GM21786 (cell line): ENCODE data around the gene STK38L.
"Not testable (repeated sequence)": the region's sequence is repeated elsewhere in the genome, so short reads cannot be mapped to it uniquely, and the experiment has no call there.

ENCODE experiments used
- ATAC-seq: cut with Tn5 transposase; IDR thresholded peaks from one replicate; pipeline ENCODE4 v1.9.1; 2021; ENCODE audit not compliant: unreplicated experiment

STK38L gene

DNA sequence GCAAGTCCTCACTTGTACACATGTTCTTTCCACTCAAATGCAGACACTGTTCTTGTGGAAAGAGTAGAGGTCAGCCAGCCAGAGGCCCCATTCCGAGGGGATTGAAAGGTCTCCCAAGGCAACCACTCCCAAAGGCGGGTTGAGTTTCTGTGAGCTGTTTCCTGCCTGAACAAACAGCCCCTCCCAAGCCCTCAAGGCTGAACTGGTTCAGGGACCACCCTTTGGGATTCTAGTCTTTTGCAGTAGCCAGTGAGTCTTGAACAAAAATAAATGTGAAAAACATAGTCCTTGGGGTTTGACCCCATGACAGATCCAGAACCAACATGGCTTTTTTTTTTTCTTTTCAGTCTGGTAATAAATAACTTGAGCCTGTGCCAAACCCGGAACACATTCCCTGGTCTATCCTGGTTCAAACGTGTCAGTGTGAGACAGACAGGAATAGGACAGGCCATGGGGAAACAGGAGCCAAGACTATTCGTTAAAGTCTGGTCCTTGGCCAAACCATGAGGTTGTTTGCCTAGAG lies 17.6 kb upstream of the STK38L start:
- no peak for ATAC-seq

DNA sequence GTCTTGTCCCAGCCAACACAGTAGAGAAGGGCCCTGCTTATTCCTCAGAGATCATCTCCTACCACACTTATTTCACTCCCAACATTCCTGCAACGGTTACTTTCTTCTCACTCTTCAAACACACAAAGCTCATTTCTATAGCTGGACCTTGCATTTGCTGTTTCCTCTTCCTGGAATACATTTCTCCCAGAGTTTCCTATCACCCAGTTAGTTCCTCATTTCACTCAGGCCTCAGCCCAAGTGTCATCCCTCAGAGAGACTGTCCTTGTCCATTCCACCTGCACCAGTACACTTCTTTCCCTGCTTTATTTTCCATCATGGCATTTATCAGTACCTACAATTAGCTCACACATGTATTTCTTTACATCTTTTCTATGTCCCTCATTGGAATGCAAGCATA lies 14.7 kb upstream of the STK38L start:
- ATAC-seq = no peak

DNA sequence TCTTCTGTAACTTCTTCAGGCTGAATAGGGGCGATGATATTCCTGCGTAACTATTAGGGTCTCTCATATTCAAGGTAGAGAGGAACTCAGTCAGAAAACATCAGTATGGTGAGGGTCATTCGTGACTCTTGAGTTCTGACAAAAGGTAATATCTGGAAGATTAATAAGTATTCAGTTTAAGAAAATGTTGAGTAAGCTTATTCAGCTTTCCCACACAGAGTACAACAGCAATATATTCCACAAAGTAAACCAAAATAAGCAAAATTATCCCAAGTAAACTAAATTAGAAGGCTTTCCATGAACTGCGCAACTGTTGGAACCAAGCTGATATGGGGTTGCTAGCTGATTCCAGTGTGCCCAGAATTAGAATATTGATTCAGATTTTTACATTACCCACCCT lies 12.7 kb upstream of the STK38L start:
- ATAC-seq = not testable (repeated sequence)

DNA sequence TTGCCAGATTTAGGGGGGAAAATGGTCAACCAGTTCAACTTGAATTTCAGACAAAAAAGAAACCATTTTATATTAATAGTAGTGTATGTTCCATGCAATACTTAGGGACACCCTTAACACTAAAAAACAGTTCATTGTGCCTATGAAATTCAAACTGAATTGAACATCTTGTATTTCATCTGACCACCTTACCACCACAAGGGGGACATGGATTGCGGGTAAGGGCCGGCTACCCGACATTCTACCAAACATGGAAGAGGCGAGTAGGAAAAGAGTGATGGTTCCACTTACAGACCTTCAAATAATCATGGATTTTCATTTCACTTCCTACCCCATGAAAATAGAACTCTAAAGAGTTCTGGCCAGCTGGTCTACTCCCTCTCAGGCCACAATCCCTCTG lies 10.3 kb upstream of the STK38L start:
- ATAC-seq = no peak

DNA sequence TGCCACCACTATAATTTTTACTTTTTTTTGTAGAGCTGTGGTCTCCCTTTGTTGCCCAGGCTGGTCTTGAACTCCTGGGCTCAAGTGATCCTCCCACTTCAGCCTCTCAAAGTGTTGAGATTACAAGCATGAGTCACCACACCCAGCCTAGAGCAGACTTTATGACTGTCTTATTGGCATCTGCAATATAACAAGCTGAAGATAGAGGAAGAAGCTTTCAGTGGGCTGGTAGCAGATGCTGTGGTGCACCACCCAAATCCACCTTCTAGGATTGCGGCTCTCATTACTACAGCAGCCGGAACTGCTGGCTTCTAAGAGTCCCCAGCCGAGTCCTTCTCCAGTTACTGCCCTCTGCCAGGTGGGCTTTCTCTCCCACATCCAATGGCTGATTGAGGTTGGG lies 7.6 kb upstream of the STK38L start:
- no peak for ATAC-seq

DNA sequence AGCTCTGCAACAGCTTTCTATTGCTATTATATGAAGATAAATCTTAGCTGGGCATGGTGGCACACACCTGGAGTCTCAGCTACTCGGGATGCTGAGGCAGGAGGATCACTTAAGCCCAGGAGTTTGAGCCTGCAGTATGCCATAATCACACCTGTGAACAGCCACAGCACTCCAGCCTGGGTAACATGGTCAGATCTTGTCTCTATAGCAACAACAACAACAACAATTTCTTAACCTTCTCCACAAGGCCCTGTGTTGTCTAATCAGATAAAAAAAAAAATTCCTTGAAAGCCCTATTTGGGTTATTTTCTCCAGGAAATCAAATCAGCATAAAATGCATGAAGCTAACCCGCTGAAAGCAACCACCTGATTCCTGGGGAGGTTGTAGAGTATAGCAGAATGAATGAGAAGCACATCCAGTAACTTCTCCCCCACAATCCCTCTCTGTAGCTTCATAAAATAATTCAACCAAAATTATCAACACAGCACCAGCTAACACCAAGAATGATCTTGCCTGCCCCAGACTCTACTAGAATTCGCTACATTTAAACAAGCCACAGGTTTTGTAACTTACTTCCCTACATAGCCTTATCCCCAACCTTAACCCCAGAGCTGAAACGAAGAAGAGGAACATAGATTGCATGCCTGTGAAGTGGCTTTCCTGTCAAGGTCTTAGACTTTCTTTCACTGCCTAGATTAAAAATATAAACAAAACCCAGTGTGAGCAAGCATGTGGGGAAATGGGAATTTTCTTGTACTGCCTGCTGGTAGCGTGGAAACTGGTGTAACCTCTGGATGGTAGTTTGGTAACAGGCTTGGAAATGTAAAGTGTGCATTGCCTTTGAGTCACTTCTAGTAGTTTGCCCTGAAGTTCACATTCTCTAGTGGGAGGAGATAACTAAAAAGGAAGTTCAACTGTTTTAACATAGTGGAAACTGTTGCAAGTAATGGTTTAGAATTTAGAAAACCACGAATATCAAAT lies 6.0 kb upstream of the STK38L start:
- ATAC-seq = peak; percentile 68

DNA sequence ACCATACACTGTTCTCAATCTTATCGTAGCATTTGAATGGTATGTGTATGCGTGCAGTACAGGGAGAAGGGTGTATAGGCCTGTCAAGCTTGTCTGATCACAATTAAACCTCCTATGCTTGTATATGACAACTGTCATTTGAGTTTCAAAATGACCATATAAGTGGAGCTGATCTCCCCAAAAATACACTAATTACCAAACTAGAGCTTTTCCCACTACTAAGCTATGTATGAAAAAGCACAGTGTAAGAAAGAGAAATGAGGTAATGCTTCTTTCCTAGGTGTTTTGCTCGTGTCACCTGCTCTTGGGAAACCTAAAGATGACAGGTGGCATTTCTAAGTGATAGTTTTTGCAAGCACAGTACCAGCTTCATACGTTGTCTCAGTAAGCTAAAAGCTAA lies 1.1 kb upstream of the STK38L start:
- no peak for ATAC-seq

- ATAC-seq = no peak
Measured at GRCh38 chr12:27244689-27245488, 803 bp downstream of the STK38L start.

DNA sequence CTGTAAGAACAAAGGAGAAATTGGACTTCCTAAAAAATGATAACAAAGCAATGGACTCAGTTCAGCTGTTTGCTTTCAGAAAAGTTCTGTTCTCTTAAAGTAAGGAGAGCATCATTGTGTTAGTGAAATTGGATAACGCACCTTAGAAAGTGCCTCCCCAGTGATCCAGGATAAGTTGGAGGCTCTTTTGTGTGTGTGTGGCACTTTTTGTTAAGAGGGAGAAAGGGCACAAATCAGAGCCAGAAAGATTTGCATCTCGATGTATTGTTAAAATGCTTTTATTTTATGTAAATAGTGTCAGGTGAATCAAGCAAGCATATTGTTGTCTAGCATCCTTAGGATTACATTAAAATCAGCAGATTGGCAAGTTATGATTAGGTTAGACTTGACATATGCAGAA lies 2.1 kb downstream of the STK38L start:
- ATAC-seq = no peak

- ATAC-seq = no peak
Measured at GRCh38 chr12:27246774-27247173, 2.7 kb downstream of the STK38L start.

DNA sequence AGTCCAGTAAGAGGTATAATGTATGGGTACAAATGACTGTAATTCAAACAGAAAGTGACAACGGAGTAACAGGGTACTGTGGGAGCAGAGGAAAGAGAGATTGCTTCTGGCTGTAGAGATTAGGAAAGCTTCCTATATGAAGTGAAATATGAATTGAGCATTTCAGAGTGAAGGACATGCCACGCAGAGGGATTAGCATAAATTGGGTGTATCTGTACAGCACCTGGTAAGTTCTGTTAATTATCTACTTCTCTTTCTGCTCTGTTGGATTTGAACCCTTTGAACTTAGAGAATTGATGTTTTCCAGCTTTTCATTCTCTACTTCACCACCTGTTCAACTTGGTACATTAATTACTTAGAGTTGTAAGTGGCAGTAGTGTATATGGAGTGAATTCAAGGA lies 8.8 kb downstream of the STK38L start:
- no peak for ATAC-seq

DNA sequence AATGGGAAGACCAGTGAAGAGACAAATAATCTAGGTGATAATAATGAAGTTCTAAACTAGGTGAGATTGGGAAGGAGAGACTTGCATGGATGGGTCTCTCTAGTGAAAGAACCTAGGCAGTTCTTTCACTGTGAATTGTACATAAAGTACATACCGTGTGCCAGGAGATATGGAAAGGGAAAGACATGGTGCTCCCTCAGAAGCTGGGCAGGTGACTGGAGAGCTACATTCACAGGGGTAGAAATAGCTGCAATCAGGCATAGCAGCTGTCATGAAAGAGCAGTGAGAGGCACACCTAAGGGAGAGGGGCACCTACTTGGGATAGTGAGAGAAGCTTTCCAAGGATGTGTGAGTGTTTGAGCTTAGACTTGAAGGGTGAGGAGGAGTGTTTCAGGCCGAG lies 9.3 kb downstream of the STK38L start:
- ATAC-seq = no peak

DNA sequence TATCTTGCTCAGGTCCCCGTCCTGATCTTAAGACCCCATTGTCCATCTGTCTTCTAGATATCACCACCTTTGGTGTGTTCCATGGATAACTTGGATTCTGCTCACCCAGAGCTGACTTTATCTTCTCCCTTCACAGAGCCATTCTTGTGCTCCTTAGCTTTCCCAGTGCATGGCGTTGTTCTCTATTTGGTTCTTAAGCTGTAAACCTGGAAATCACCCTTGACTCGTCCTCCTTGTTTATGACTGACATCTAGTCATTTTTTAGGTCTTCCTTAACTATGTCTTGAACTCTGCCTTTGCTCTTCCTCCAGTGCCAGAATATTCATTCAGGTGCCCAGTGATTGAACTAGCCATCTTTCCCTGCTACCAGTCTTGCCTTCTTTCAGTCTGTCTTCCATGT lies 11.7 kb downstream of the STK38L start:
- no peak for ATAC-seq

GRCh38 chr12:27257104-27257843 lies 13.2 kb downstream of the STK38L start:
- ATAC-seq = no peak

DNA sequence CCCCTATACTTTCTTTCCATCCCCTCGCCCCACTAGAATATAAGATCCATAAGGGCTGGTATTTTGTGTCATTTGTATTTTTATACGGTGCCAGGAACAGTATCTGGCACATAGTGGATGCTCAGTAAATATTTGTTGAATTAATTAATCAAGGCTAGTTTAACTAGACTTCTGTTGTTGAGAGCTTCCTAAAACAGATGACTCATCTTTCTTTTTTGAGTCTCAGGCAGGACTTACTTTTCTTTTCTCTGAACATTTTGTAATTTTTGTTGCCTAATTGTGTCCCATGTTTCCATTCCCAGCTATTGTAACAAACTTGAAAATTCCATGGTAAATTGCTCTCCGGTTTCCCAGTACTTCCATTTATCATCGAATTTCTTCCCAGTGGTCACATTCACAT lies 16.7 kb downstream of the STK38L start:
- no peak for ATAC-seq

- ATAC-seq = no peak
Measured at GRCh38 chr12:27261866-27262265, 17.8 kb downstream of the STK38L start.

GRCh38 chr12:27270148-27270547 lies 26.1 kb downstream of the STK38L start:
- ATAC-seq = no peak

DNA sequence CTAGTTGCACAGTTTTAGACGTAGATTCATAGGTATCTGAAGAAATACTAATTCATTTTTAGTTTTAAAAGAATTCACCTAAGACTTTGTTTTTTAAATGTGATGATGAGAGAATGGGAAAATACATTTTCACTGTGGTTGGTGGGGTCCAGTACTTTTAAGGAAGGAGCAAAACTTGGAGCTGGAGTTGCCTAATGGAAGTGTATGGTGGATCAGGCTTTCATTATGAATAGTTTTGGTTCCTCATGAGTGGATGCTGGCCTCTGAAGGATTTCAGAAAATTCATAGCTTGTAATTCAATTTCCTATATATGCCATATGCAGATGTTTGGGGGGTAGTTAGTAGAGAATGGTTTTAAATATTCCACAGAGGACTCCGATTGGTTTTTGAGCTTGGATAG lies 27.1 kb downstream of the STK38L start:
- ATAC-seq = no peak

- no peak for ATAC-seq
Measured at GRCh38 chr12:27272373-27273028, 28.4 kb downstream of the STK38L start.

DNA sequence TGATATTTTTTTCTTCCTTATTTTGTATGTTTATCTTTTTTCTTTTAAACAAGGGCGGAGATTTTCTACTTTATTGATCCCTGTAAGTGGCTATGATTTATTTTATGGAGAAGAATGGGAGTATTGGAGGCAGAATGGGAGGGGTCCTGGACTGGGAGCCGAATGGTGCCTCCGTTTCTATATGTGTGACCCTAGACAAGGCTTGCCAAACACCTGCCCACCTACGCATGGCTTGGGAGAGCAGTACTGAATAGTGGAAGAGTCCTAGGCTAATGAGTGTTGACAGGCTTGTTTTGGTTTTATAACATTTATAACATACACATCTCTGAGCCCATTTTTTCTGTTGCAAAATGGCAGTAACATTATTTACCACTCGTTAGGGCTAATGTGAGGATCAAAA lies 29.0 kb downstream of the STK38L start:
- no peak for ATAC-seq

DNA sequence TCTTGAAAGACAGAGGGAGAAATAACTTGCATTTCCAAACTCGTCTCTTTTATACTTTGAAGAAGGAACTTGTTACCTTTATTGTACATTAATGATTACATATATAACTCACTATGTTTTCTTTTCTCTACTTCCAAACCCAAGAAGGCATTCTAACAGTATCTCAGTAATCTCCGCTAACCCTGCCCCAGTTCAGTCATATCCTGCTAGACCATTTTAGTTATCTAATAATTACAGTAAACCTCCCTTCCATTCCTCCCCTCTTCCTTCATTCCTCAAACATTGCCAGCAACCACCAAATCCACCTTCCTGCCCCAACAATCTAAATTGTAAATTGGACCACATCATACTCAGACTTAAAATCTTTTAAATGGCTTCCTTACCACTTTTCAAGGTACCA lies 30.6 kb downstream of the STK38L start:
- ATAC-seq = no peak
